SK-N-SH treated with all-trans-retinoic acid at 6 μM for 48 hours (cell line): ENCODE results near the gene RBBP7.

Source experiments
- ATAC-seq: fragments of 200-7000 bp; cut with Tn5 transposase; 3 replicates; pipeline ENCODE4 v1.9.1; 2020; ENCODE audit warnings: mild to moderate bottlenecking, moderate library complexity
- BACH2 ChIP-seq: fragments of 250-450 bp; sonication (Bioruptor Pico); IDR thresholded peaks from 2 replicates; pipeline ENCODE4 v1.9.0; 2021; ENCODE audit warnings: mild to moderate bottlenecking, borderline replicate concordance
- CREB5 ChIP-seq: fragments of 250-450 bp; sonication (Bioruptor Pico); IDR thresholded peaks from 2 replicates; pipeline ENCODE4 v1.5.1; 2020; ENCODE audit warnings: low read depth, mild to moderate bottlenecking, moderate library complexity
- CSRNP3 ChIP-seq: fragments of 250-450 bp; sonication (Bioruptor Pico); IDR thresholded peaks from 2 replicates; pipeline ENCODE4 v1.5.1; 2021; ENCODE audit warnings: mild to moderate bottlenecking, moderate library complexity
- ISL1 ChIP-seq: fragments of 250-450 bp; sonication (Bioruptor Pico); IDR thresholded peaks from 2 replicates; pipeline ENCODE4 v2.1.2; 2022; ENCODE audit warnings: mild to moderate bottlenecking, moderate library complexity
- RARB ChIP-seq: fragments of 250-450 bp; sonication (Bioruptor Pico); IDR thresholded peaks from 2 replicates; pipeline ENCODE4 v1.8.0; 2021; ENCODE audit warnings: mild to moderate bottlenecking, moderate library complexity
- ZFP30 ChIP-seq: fragments of 450-650 bp; formaldehyde crosslinking; IDR thresholded peaks from 2 replicates; pipeline ENCODE4 v1.5.0; 2022; ENCODE audit warnings: mild to moderate bottlenecking, moderate library complexity
- ZNF565 ChIP-seq: fragments of 450-650 bp; formaldehyde crosslinking; conservative IDR thresholded peaks from 2 replicates; pipeline ENCODE4 v1.5.0; 2020; ENCODE audit warnings: low read depth, mild to moderate bottlenecking, moderate library complexity
- ZNF70 ChIP-seq: fragments of 450-650 bp; formaldehyde crosslinking; IDR thresholded peaks from 2 replicates; pipeline ENCODE4 v1.5.0; 2020; ENCODE audit warnings: mild to moderate bottlenecking, moderate library complexity
- ZNF8 ChIP-seq: fragments of 450-650 bp; formaldehyde crosslinking; IDR thresholded peaks from 2 replicates; pipeline ENCODE4 v1.5.0; 2020; ENCODE audit warnings: mild to moderate bottlenecking, moderate library complexity

Gene RBBP7

GRCh38 chrX:16797358-16797757, 72.8 kb downstream of the RBBP7 start:
- no peak for ATAC-seq
- no peak for TF ChIP-seq ZFP30 (CRISPR knock-in tag)
- no peak for TF ChIP-seq ZNF565 (CRISPR knock-in tag)
- no peak for TF ChIP-seq ZNF8 (CRISPR knock-in tag)
- no peak for TF ChIP-seq CSRNP3
- TF ChIP-seq, all 23 proteins: peak for 0

- ATAC-seq = no peak
- TF ChIP-seq CSRNP3 = no peak
- no peak for TF ChIP-seq BACH2
- TF ChIP-seq ZNF70 (CRISPR knock-in tag) = no peak
- no peak for TF ChIP-seq ZNF8 (CRISPR knock-in tag)
- TF ChIP-seq ISL1 (CRISPR knock-in tag) = no peak
- no peak for TF ChIP-seq RARB (CRISPR knock-in tag)
- no peak for TF ChIP-seq ZFP30 (CRISPR knock-in tag)
- no peak for TF ChIP-seq CREB5 (CRISPR knock-in tag)
Measured at GRCh38 chrX:16796298-16796697, 73.9 kb downstream of the RBBP7 start.
